Measurements from ENCODE around the gene ABLIM1.
A peak's percentile ranks its signal among the peaks of the same experiment; 100 is the strongest.

The ABLIM1 gene

DNA sequence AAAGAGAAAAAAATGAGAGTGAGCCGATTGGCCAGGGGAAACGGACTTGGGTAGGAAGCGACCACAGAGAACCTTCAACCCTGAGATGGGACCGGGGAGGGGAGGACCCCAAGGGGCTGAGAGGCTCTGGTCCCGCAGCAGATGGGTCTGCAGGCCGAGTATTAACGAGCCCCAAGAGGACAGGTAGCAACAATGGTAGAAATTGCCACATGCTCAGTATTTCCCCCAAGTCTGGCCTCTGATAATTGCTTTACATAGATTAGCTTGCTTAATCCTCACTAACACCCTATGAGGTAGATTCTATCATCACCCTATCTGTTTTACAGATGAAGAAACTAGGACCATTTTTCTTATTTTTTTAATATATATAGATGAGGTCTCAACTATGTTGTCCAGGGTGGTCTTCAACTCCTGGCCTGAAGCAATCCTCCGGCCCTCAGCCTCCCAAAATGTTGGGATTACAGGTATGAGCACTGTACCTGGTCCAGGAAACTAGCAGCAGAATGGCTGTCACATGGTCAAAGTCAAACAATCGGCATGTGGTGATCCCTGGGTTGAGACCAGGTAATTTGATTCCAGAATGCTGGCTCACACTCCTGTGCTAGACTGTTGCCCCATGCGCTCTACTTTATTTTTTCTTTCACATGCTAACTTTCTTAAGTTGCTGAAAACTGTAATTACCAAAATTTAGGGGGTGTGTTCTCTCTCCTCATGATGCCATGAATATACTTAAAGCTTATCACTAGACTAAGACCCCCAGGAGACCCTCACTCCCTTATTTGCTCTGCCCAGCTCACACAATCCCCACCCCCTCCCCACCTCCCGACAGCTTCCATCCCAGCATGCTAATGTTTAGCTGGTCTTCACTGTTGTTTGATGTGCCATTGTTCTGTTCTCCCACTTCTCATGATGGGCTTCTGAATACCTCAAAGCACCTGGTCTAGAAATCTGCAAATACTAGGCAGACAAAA lies 185.9 kb downstream of the ABLIM1 start:
- no peak overlapping the region for H3K4me3 ChIP-seq
- H3K36me3 ChIP-seq, result no peaks in the 10 kb centered on the region
- H3K9me3 ChIP-seq (replicated peaks in 1 of 11), result no peaks in the 10 kb centered on the region
- H3K27ac ChIP-seq, result no peak overlapping the region
- H3K4me1 ChIP-seq, result peaks cover 0 to 6% (median 0%) of the 10 kb centered on the region in 10 experiments; a peak in 1 of 20 replicates
- H4K20me1 ChIP-seq, result no peaks in the 10 kb centered on the region
- H3K9ac ChIP-seq, result no peak overlapping the region
- H3K4me2 ChIP-seq, result no peak overlapping the region
- no peaks in the 10 kb centered on the region for H3K27me3 ChIP-seq
- TF ChIP-seq Cebpa-rat (IDR thresholded peaks at IDR 0.05), result no peak

DNA sequence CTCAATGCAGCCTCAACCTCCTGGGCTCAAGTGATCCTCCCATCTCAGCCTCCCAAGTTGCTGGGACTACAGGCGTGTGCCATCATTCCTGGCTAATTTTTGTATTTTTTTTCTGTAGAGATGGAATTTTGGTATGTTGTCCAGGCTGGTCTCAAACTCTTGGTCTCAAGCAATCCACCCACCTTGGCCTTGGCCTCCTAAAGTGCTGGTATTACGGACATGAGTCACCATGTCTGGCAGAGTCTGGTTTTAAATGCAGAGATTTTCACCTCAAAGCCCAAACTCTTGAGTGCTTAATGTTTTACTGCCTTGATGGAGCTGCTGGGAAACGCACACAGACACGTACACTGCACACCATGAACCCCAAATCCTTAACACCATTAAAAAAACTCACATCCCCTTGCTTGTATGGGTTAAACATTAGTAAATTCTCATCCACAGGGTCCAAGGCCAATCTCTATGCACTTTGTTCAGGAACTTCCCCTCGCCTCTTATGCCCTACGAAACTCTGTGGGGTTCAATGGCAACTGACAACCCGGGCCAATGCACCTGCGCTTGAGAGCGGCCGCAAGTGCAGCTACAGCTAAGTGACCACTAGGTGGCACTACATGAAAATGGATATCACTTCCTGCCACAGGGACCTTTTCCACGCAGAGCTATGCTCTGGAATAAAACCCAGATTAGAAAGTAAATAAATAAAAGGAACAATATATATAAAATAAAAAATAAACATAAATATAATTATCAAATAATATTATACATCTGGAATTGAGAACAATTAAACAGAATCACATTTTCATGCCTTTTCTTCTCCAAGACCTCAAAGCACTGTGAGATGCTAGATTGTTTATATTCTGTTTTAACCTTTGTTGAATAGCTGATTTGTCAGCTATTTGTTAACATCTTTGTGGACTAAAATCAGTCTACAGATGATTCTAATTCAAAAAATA lies 186.8 kb downstream of the ABLIM1 start:
- H3K4me3 ChIP-seq, result no peak overlapping the region
- H3K27me3 ChIP-seq, result no peaks in the 10 kb centered on the region
- no peaks in the 10 kb centered on the region for H4K20me1 ChIP-seq
- H3K4me1 ChIP-seq, result peaks cover 0 to 6% (median 0%) of the 10 kb centered on the region in 10 experiments; a peak in 1 of 20 replicates
- H3K27ac ChIP-seq, result no peak overlapping the region
- H3K36me3 ChIP-seq, result no peaks in the 10 kb centered on the region
- no peak for TF ChIP-seq Cebpa-rat (IDR thresholded peaks at IDR 0.05)
- no peak overlapping the region for H3K4me2 ChIP-seq
- no peak overlapping the region for H3K9ac ChIP-seq
- H3K9me3 ChIP-seq (replicated peaks in 1 of 11), result no peaks in the 10 kb centered on the region

DNA sequence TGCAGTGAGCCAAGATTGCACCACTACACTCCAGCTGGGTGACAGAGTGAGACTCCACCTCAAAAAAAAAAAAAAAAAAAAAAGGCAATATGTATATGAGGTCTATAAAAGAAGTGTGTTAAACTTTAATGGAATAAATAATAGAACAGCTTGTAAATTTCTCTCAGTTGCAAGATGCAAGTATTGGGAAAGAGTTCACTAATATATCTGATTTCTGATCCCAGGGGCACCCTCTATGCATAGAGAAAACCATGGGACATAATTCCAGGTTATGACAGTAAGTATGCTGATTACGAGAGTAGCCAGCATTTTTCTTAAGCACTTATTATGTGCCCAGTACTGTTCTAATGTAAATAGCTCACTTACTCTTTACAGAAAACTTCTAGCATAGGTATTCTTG lies 187.7 kb downstream of the ABLIM1 start:
- no peak for TF ChIP-seq Cebpa-rat (IDR thresholded peaks at IDR 0.05)
- Histone ChIP-seq H4K20me1 (no peaks in the 10 kb centered on the region), H3K27me3 (no peaks in the 10 kb centered on the region), H3K4me2 (no peak overlapping the region), H3K9me3 (replicated peaks in 1 of 11) (no peaks in the 10 kb centered on the region), H3K9ac (no peak overlapping the region), H3K36me3 (no peaks in the 10 kb centered on the region), H3K4me1 (peaks cover 0 to 6% (median 0%) of the 10 kb centered on the region in 10 experiments; a peak in 1 of 20 replicates), H3K27ac (no peak overlapping the region), H3K4me3 (no peak overlapping the region)

DNA sequence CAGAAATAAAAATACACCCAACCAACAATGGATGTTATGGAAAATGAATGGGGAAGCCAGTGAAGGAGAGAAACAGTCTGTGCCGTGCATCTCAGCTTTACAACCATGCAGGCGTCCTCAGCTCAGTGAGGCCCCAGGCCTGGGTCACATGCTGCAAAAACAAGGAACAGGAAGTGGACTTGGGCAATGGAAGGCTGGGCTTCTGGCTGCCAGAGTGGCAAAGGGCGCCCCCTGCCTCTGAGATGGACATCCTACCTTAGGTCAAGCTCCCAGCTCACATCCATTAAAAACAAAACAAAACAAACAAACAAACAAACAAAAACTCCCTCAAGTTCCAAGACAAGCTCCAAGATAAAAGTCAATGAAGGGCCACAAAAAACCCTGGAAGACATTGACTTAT lies 199.1 kb downstream of the ABLIM1 start:
- H3K36me3 ChIP-seq, result no peaks in the 10 kb centered on the region
- no peaks in the 10 kb centered on the region for H3K4me1 ChIP-seq
- no peak overlapping the region for H3K4me3 ChIP-seq
- H3K9me3 ChIP-seq (replicated peaks in 1 of 11), result 0 out of 22 replicates have a peak, but pooled peaks cover 0 to 3% (median 0%) of the 10 kb centered on the region in 11 experiments
- peak overlapping the region in 1 of 11 experiments; percentile 17; a peak in 1 of 22 replicates for H3K4me2 ChIP-seq
- TF ChIP-seq Cebpa-rat (IDR thresholded peaks at IDR 0.05), result no peak
- no peaks in the 10 kb centered on the region for H3K27me3 ChIP-seq
- H3K27ac ChIP-seq, result no peak overlapping the region
- H4K20me1 ChIP-seq, result no peaks in the 10 kb centered on the region
- no peak overlapping the region for H3K9ac ChIP-seq

DNA sequence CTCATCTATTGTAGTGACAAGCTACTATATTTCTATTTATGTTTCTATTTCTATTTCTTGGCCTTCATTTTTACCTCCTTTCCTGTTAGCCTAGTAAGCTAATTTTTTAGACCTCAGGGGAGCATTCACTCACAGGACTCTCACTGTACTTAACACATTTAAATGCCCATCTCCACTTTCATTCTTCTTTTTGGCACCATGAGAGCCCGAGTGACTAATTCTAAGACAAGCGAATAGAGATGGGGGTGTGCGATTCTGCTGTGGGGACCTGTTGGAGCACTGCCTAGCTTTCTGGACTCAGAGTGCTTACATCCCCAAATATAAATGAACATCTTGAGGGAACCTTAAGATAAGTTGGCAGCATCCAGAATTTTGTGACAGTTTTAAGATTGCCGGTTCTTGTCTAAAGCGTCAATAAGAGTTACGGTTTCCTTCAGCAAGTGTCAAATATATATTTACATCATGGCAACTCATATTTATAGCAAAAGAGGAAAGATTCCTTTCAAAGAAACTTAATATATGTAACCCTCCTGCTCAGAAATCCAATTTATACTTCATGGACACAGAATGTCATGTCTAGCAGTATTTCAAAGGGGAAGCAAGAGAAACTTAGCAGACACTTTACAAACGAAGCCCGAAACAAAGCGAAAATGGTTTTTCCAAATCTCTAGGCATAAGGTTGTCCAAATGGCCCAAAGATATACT lies 199.7 kb downstream of the ABLIM1 start:
- H3K9me3 ChIP-seq (replicated peaks in 1 of 11), result 0 out of 22 replicates have a peak, but pooled peaks cover 0 to 3% (median 0%) of the 10 kb centered on the region in 11 experiments
- H3K27me3 ChIP-seq, result no peaks in the 10 kb centered on the region
- no peak overlapping the region for H3K4me3 ChIP-seq
- H3K4me2 ChIP-seq, result no peak overlapping the region
- H4K20me1 ChIP-seq, result no peaks in the 10 kb centered on the region
- TF ChIP-seq Cebpa-rat (IDR thresholded peaks at IDR 0.05), result no peak
- no peaks in the 10 kb centered on the region for H3K4me1 ChIP-seq
- H3K36me3 ChIP-seq, result no peaks in the 10 kb centered on the region
- no peak overlapping the region for H3K9ac ChIP-seq
- no peak overlapping the region for H3K27ac ChIP-seq

DNA sequence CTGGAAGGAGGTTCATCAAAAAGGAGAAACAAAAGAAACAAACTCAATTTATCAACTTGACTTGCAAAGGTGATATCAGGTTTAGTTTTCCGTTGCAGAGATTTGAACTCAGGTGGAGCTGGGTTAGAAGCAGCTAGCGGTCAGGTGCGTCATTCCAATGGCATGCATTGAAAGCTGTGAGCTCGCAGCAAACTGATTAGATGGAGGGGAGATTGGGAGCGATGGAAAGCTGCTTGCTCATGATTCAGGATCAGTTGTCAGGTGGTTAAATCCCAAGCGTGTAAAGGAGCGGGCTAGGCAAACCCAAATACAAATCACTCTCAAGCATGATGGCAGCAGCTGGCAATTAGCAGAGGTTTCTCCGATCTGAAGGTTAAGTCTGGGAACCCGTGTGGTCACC lies 204.5 kb downstream of the ABLIM1 start:
- no peak overlapping the region for H3K4me3 ChIP-seq
- H4K20me1 ChIP-seq, result no peaks in the 10 kb centered on the region
- no peaks in the 10 kb centered on the region; a peak in 1 of 20 replicates for H3K4me1 ChIP-seq
- H3K36me3 ChIP-seq, result no peaks in the 10 kb centered on the region
- no peak overlapping the region for H3K27ac ChIP-seq
- no peak overlapping the region for H3K9ac ChIP-seq
- H3K4me2 ChIP-seq, result no peak overlapping the region
- H3K9me3 ChIP-seq (replicated peaks in 1 of 11), result no peaks in the 10 kb centered on the region
- no peaks in the 10 kb centered on the region for H3K27me3 ChIP-seq
- no peak for TF ChIP-seq Cebpa-rat (IDR thresholded peaks at IDR 0.05)

DNA sequence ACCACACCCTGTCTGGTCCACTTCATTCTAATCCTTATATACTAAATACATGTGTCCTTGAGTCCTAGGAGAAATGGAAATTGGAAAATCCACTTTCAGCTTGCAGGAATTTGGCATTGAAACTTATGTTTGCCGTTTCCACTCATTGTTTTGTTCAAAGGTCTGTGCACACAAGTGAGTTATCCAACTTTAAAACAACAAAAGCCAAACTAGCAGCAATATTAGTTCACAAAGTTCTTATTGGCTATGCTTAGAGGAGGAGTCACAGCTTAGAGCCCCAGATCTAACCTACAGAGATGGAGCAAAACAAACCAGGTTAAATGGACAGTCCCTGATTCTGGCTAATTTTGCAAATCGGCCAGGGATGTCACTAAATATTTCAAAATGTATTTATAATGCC lies 209.2 kb downstream of the ABLIM1 start:
- TF ChIP-seq Cebpa-rat (IDR thresholded peaks at IDR 0.05), result no peak
- Histone ChIP-seq H3K4me1 (peaks cover 0 to 7% (median 6%) of the 10 kb centered on the region in 10 experiments; a peak in 9 of 20 replicates), H3K9ac (no peak overlapping the region), H3K9me3 (replicated peaks in 1 of 11) (no peaks in the 10 kb centered on the region), H4K20me1 (no peaks in the 10 kb centered on the region), H3K4me3 (no peak overlapping the region), H3K27me3 (no peaks in the 10 kb centered on the region), H3K27ac (no peak overlapping the region), H3K36me3 (no peaks in the 10 kb centered on the region), H3K4me2 (no peak overlapping the region)

DNA sequence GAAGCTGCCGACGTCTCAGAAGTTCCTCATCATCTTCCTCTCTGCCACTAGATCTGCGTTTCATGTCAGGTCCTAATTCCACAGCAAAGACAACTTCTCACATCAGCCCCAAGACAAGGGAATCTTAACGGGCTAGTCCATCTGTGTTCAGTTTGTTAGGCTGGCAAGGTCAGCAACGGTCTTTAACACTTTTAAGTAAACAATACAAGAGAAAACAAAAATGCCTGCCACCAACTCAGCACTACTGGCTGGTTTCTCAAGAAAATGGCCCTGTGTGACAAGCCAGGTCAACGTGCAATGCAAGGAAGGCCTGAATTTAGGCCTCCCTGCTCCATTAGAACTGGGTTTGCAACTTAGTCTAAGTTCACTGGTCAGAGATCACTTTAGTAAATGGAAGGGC lies 212.7 kb downstream of the ABLIM1 start:
- Histone ChIP-seq H3K9me3 (replicated peaks in 1 of 11) (no peaks in the 10 kb centered on the region), H3K36me3 (no peaks in the 10 kb centered on the region), H3K27ac (no peak overlapping the region), H4K20me1 (no peaks in the 10 kb centered on the region), H3K4me2 (peak overlapping the region in 7 of 11 experiments; percentile 10 to 39 (median 25); a peak in 9 of 22 replicates), H3K4me3 (no peak overlapping the region), H3K27me3 (no peaks in the 10 kb centered on the region), H3K9ac (no peak overlapping the region), H3K4me1 (peaks cover 0 to 7% (median 6%) of the 10 kb centered on the region in 10 experiments; a peak in 9 of 20 replicates)
- no peak for TF ChIP-seq Cebpa-rat (IDR thresholded peaks at IDR 0.05)

Measured in BLaER1 treated with 17β-estradiol and CSF1 and Interleukin-3, amounts not matched to agents 10 nM and 100 nM (cell line).